Left ventricle myocardium inferior (tissue), 1 donor: ENCODE results near the gene LURAP1L. TPM values are rescaled to one million over a fixed set of nuclear protein-coding genes. Genes with fewer than 3 reads are reported as not detected.
A peak's percentile ranks its signal among the peaks of the same experiment; 100 is the strongest.

ENCODE experiments used
- DNase-seq: peaks from one replicate; pipeline ENCODE4 v3.0.0-alpha.2; 2020
- H3K27ac ChIP-seq: fragments of 200-600 bp; replicated peaks from 2 replicates; pipeline ENCODE4 v1.8.0; 2021
- H3K27me3 ChIP-seq: fragments of 200-600 bp; 2 replicates; pipeline ENCODE4 v1.8.0; 2021; ENCODE audit warnings: low read depth
- H3K36me3 ChIP-seq: fragments of 200-600 bp; 2 replicates; pipeline ENCODE4 v1.8.0; 2021
- H3K4me1 ChIP-seq: fragments of 200-600 bp; 2 replicates; pipeline ENCODE4 v1.8.0; 2021
- H3K4me3 ChIP-seq: fragments of 200-600 bp; 2 replicates; pipeline ENCODE4 v1.8.0; 2021; ENCODE audit warnings: mild to moderate bottlenecking, moderate library complexity
- H3K9me3 ChIP-seq: fragments of 200-600 bp; replicated peaks from 2 replicates; pipeline ENCODE4 v1.8.0; 2021
- CTCF ChIP-seq: fragments of 200-600 bp; IDR thresholded peaks from 2 replicates; pipeline ENCODE4 v1.8.0; 2021; ENCODE audit warnings: antibody characterized with exemption, mild to moderate bottlenecking, borderline replicate concordance
- intact Hi-C: fragments of 100-400 bp; cut with micrococcal nuclease; formaldehyde crosslinking; loops from one replicate; pipeline ENCODE4 v1.11.0; 2022
- total RNA-seq: library from RNA; stranded (reverse); fragmentation: NEBNext Ultra II Directional; extraction: Animal tissue kit (Norgen Biotek cat#: 25700); gene quantifications from one replicate; pipeline ENCODE4 v1.2.1, GENCODE V29; 2021
- donor health status: DM: no; HTN: yes; CAD: no; lungs with severe emphysema.

LURAP1L gene
- total RNA-seq, 1 donor from 2014 or later = 2.6 TPM

GRCh38 chr9:12816656-12817101 lies 41.9 kb downstream of the LURAP1L start:
- peaks cover 32% of the 10 kb centered on the region for H3K4me1 ChIP-seq
- no peaks in the 10 kb centered on the region for H3K27me3 ChIP-seq
- no peak overlapping the region for H3K4me3 ChIP-seq
- H3K36me3 ChIP-seq = no peaks in the 10 kb centered on the region
- no peak for TF ChIP-seq CTCF
- no peak for DNase-seq
- no peak overlapping the region for H3K27ac ChIP-seq
- intact Hi-C loops = loop anchor here (10.0 kb wide), 1 partner anchor 92 kb away; no protein-coding TSS in a partner anchor
- H3K9me3 ChIP-seq = no peaks in the 10 kb centered on the region

GRCh38 chr9:12817702-12818101 lies 42.9 kb downstream of the LURAP1L start:
- peaks cover 32% of the 10 kb centered on the region for H3K4me1 ChIP-seq
- no peak for TF ChIP-seq CTCF
- no peaks in the 10 kb centered on the region for H3K9me3 ChIP-seq
- H3K27ac ChIP-seq = peak overlapping the region; percentile 43
- no peak overlapping the region for H3K4me3 ChIP-seq
- no peaks in the 10 kb centered on the region for H3K36me3 ChIP-seq
- H3K27me3 ChIP-seq = no peaks in the 10 kb centered on the region
- DNase-seq = no peak
- intact Hi-C loops = loop anchor here (10.0 kb wide), 1 partner anchor 93 kb away; no protein-coding TSS in a partner anchor

GRCh38 chr9:12818431-12819000 lies 43.7 kb downstream of the LURAP1L start:
- peak overlapping the region; percentile 43 for H3K27ac ChIP-seq
- no peak overlapping the region for H3K4me3 ChIP-seq
- H3K4me1 ChIP-seq = peaks cover 30% of the 10 kb centered on the region
- H3K9me3 ChIP-seq = no peaks in the 10 kb centered on the region
- no peak for TF ChIP-seq CTCF
- H3K36me3 ChIP-seq = no peaks in the 10 kb centered on the region
- intact Hi-C loops = loop anchor here (10.0 kb wide), 1 partner anchor 94 kb away; no protein-coding TSS in a partner anchor
- no peaks in the 10 kb centered on the region for H3K27me3 ChIP-seq
- no peak for DNase-seq

GRCh38 chr9:12819436-12820185 lies 44.8 kb downstream of the LURAP1L start:
- H3K4me3 ChIP-seq = no peak overlapping the region
- peaks cover 20% of the 10 kb centered on the region for H3K4me1 ChIP-seq
- no peaks in the 10 kb centered on the region for H3K36me3 ChIP-seq
- no peaks in the 10 kb centered on the region for H3K27me3 ChIP-seq
- no peak overlapping the region for H3K27ac ChIP-seq
- intact Hi-C loops = loop anchor here (10.0 kb wide), 1 partner anchor 95 kb away; no protein-coding TSS in a partner anchor
- H3K9me3 ChIP-seq = no peaks in the 10 kb centered on the region
- TF ChIP-seq CTCF = peak; percentile 54
- DNase-seq = no peak

GRCh38 chr9:12822111-12822510 lies 47.3 kb downstream of the LURAP1L start:
- no peaks in the 10 kb centered on the region for H3K27me3 ChIP-seq
- H3K36me3 ChIP-seq = no peaks in the 10 kb centered on the region
- H3K9me3 ChIP-seq = no peaks in the 10 kb centered on the region
- TF ChIP-seq CTCF = no peak
- peaks cover 19% of the 10 kb centered on the region for H3K4me1 ChIP-seq
- DNase-seq = no peak
- H3K27ac ChIP-seq = no peak overlapping the region
- intact Hi-C loops = no loop called here
- no peak overlapping the region for H3K4me3 ChIP-seq
